Lung microvascular endothelial cell (primary cell): ENCODE results near the gene LILRB5. TPM values are rescaled to one million over a fixed set of nuclear protein-coding genes. Genes with fewer than 3 reads are reported as not detected.
"Not testable (repeated sequence)": the region's sequence is repeated elsewhere in the genome, so short reads cannot be mapped to it uniquely, and the experiment has no call there.

Experiments
- DNase-seq, 2 donors: peaks; one replicate each; pipeline versions ENCODE4 v3.0.0 to v3.0.0-alpha.2; 2010; ENCODE audit warnings: low read depth in 2 of 2
- total RNA-seq: library from RNA; depleted of rRNA; stranded (reverse); fragments of >200 nt; gene quantifications from 2 replicates; pipeline ENCODE4 v1.2.1, GENCODE V29; 2014

The LILRB5 gene
- total RNA-seq, 1 donor from 2014 or later = not detected

DNA sequence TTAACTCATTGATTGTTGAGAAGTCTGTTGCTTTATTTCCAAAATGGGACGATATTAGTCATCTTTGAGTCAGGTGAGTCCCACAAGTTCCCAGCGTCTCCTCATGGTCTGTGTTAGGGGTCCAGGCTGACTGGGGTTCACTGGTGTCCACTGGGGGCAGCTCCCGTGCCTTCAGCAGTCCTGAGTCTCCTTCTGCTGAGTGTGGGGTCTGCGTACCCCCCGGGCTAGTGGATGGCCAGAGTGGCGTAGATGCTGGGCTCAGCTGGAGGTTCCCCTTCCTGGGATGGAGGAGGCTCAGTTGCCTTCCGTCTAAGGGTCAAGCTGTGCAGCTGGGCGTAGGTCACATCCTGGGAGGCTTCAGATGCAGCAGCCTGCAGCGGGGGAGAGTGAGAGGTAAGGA, 40.2 kb downstream of the LILRB5 start:
- no peak for DNase-seq

DNA sequence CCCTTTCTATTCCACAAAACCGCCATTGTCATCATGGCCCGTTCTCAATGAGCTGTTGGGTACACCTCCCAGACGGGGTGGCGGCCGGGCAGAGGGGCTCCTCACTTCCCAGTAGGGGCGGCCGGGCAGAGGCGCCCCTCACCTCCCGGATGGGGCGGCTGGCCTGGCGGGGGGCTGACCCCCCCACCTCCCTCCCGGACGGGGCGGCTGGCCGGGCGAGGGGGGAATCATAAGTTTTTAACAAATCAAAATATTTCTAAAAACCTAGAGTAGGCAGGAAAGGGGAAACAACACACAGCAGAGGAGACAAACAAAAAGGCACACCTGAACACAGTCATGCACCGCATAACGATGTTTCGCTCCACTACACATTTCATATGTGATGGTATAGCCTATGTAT, 42.3 kb downstream of the LILRB5 start:
- DNase-seq = not testable (repeated sequence)

DNA sequence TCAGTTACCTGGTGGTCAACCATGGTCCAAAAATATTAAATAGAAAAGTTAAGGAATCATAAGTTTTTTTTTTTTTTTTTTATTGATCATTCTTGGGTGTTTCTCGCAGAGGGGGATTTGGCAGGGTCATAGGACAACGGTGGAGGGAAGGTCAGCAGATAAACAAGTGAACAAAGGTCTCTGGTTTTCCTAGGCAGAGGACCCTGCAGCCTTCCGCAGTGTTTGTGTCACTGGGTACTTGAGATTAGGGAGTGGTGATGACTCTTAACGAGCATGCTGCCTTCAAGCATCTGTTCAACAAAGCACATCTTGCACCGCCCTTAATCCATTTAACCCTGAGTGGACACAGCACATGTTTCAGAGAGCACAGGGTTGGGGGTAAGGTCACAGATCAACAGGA, 42.9 kb downstream of the LILRB5 start:
- not testable (repeated sequence) for DNase-seq

DNA sequence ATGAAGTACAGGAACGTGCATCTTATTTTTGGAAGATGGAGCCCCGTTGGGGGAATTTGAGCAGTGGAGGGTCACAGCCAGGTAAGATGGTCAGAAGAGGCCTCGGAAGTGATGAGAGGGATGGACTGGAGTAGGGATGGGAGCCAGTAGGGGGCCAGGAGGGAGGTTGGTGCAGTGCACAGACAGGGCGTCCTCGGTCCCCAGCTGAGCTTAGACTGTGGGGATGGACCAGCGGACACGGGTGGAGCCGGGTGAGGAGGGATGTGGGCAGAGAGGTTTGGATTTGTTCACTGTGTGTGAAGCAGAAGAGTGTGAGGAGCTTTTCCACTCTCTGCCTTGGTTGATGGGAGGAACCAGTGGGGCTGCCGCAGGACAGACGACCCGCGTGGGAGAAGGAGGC, 45.8 kb downstream of the LILRB5 start:
- DNase-seq = no peak

DNA sequence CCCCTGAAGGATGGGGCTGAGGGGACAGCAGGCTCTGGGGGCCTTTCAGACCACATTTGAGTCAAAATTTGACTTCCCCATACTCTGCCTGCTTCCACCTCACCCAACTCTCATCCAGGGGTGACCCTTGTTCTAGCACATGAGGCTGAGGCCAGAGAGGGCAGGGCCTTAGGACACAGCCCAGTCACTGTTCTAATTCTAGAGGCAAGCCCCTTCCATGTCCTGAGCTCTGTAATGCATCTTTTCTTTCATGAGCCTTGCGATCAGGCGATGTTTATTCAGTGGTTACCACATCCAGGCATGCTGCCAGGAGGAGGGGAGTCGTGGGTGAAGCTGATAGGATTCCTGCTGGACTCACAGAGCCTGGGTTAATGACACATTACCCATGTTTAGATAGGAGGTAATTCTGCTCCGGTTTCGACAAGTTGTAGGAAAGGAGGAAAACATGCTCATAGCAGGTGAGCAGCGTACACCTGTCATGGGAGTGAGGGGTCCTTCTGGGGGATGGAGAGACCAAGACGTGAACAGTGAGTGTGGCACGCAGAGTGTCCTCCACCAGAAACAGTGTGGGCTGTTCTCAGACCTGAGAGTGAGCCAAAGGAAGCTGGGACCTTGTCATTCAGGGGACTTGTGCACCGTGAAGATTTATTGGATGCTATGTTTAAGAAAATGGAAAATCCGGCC, 47.1 kb downstream of the LILRB5 start:
- DNase-seq = peak; percentile 76 to 95

DNA sequence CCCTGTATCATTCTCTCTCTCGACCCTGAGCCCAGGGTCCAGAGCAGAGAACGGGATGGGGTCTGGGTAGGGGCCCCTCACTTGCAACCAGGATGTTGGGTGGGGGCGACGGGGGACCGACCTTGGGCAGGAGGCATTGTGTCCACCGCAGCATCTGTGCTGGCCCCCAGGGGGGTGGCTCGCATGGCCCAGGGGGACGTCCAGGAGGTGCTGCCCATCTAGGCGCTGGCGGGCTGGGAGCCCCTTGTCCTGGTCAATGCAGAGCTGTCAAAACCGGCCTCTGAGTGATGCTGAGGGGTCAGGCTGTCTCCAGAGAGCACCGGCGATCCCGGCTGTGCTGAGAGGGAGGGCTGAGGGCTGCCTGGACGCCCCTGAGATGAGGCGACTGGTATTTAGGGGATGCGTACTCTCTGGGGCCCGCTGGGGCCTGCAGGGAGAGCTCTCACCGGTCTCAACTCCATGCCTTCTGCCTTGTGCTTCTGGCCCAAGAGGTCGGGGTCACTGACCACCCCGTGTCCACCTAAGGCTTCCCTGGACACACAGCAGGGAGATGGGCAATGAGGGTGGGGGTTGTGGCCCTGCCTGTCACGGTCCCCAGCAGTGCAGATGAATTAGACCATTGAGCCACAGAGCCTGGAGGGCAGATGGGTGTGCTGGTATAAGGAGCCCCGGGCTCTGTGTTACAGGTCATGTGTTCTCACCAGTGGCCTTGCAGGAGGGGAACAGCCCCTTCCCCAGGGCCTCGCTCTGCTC, 47.8 kb downstream of the LILRB5 start:
- DNase-seq = no peak

DNA sequence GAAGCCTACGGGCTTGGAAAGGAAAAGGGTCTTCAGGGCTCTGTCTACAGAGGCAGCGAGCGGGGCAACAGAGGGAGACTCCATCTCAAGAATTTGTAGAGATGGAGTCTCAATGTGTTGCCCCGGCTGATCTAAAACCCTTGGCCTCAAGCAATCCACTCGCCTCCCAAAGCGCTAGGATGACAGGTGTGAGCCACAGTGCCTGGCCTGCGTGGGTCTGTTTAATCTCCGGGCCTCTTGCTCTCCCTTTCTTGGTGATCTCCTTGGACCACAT, 48.4 kb downstream of the LILRB5 start:
- no peak for DNase-seq

DNA sequence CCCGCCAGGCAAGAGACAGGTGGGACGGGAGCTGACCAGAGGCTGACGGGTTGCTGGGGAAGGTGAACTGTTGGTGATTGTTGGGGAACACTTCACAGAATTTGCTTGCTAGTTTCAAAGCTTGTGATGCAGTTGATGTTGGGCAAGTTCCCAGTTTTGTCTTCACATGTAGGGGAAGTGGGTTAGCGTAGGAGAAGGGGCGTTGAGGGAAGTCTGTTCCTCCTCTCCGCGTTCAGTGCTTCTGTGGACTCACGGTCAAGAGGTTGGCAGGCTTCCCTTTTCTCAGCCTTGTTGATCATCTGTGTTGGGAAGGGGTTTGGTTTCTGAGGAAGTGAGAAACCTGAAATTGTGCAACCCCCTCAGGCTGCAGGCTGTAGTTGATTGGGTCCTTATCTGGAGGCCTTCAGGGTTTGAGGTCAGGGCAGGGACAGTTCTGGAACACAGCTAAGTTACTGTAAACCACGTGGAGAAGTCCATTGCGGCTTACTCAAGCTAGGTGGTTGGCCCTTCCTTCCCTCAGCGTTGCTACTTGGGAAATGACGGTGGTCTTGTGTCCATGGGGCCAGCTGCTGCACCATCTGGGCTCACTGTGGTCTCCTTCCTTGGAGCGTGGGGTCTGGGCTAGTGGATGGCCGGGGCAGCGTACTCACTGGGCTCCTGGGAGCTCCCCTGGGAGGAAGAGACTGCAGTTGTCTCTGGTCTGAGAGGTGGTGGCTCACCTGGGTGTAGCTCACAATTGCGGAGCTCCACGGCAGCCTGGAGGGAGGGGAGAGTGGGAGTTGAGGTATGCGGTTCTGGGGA, 48.9 kb downstream of the LILRB5 start:
- DNase-seq = peak; percentile 31 to 44

DNA sequence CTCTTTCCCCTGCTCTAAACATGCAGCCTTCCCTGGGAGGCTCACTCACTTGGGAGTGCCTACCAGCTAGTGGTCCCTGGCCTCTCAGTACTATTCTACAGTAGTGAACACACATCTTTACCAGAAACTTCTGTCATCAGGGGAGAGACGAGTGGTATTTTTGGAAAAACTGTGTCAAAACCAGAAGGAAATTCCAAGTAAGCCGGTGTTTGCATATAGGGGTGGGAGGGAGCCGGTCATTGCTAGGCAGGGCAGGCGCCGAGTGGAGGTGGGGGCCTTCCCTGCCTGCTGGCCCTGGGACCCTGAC, 49.4 kb downstream of the LILRB5 start:
- no peak for DNase-seq

DNA sequence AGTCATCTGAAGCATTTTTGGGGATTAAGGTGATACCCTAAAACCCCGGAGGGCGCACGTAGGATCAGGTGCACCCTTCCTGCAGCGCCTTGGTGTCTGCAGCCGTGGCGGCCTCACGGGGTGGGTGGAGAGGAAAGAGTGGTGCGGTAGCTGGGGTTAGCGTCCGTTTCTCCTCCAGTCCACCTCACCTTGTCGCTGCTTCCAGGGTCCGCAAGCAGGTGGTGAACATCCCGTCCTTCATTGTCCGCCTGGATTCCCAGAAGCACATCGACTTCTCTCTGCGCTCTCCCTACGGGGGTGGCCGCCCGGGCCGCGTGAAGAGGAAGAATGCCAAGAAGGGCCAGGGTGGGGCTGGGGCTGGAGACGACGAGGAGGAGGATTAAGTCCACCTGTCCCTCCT, 49.9 kb downstream of the LILRB5 start:
- not testable (repeated sequence) for DNase-seq

DNA sequence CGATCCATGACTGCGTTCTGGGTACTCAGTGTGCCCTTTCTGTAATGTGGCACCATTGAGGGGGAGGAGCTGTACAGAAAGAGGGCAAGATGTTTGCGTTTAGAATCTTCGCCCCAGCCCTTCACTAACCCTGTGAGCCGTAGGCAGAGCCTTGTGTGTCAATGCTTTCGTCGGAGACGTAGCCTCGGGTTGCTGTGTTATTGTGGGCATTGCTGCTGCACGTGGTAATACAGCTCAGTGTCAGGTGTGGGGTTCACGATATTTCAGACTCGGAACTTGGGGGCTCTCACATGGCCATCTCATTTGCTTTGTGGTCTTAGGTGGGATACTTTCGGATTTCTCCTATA, 50.3 kb downstream of the LILRB5 start:
- DNase-seq = no peak

DNA sequence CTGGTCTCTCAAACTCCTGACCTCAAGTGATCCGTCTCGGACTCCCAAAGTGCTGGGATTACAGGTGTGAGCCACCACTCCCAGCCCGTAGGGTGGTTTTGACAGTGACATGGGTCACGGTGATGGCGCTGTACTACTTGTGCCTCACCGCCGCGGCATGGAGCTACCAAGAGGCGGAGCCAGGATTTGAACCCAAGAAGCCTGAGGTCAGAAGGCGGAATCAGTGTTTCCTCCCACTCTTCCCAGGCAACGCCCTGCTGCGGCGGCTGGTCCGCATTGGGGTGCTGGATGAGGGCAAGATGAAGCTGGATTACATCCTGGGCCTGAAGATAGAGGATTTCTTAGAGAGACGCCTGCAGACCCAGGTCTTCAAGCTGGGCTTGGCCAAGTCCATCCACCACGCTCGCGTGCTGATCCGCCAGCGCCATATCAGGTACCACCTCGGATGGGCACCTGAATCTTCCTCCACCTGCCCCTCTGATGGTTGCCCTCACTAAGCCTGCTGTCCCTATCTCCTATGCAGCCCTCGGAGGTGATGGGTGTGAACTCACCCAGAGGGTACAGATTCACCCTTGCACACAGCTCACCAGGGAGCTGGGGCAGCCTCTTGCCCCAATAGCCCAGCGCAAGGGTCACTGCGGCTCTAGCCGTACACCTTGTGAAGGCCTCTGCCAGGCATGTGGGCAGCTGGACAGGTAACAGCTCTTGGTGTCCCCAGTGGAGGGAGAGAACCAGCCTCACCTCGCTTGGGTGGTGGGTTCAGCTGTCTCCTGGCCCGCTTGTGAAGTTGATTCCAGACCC, 50.8 kb downstream of the LILRB5 start:
- no peak for DNase-seq

DNA sequence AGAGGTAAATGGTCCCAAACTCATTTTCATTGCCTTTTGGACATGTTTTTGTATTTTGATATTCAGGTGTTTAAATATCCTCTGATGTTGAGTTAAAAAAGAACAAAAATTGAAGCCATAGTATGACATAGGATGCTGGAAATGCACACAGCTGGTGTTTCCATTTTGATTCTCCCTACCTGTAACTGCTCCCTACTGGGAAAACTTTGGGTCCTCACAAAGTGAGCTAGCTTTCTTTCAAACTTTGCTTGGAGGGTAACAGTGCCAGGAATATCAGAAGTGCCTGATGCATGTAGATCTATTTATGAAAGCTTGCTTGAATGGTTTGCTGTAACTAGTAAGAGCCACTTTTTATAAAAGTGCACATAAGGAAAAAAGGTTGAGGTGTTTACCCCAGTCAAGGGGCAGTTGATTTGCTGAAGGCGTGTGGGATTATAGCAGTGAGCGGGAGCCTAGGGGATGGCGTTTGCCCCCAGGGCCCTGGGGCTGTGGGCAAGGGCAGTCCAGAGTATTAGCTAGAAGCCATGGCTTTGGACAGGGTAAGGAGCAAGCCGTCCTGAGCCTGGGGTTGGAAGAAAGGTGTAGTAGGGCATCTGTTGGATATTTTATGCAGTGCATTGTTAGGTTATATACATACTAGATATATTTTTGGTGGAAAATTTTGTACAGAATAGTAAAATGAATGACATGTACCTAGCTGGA, 52.2 kb downstream of the LILRB5 start:
- no peak for DNase-seq

DNA sequence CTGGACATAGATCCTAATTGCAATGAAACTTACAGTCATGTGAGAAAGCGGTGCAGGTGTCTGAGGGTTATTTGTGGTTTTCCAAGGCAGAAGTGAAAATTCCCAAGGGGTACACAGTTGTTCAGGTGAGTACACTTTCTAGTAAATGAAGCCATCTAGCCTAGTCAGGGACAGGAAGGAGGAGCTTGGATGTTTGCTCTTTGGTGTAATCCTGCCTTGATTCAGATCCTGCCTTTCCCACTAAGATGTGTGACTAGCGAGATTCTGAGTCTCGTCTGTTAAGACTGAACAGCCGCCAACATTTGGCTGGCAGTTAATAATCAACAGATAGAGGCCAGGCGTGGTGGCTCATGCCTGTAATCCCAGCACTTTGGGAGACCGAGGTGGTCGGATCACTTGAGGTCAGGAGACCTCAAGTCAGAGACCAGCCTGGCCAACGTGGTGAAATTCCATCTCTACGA, 53.9 kb downstream of the LILRB5 start:
- no peak for DNase-seq

DNA sequence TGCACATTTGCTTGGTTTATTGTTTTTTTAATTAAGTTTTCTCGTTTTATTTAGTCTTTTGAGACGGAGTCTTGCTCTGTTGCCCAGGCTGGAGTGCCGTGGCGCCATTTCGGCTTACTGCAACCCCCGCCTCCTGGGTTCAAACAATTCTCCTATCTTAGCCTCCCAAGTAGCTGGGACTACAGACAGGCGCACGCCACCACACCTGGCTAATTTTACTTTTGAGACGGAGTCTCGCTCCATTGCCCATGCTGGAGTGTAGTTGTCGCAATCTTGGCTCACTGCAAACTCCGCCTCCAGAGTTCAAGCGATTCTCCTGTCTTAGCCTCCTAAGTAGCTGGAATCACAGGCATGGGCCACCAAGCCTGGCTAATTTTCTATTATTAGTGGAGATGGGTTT, 55.1 kb downstream of the LILRB5 start:
- no peak for DNase-seq

DNA sequence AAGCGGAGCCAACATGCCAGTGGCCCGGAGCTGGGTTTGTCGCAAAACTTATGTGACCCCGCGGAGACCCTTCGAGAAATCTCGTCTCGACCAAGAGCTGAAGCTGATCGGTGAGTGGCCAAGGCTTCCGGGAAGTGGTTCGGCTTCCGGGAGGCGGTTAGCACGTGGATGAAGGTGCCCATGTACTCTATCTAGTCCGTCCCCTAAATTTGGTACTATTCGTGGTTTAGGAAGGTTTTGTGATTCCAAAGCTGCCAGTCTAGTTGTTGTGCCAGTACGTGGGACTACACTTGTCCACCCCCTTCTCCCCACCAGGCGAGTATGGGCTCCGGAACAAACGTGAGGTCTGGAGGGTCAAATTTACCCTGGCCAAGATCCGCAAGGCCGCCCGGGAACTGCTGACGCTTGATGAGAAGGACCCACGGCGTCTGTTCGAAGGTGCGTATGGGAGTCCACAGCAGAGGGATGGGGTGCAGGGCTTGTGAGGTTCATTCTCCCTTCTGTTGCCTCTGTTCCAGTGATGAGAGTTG, 55.8 kb downstream of the LILRB5 start:
- no peak for DNase-seq

Other genes starting within 250 kb of the LILRB5 start
- gene VSTM1, start 193.4 kb downstream of the LILRB5 start, total RNA-seq = not detected in 2 replicates
- gene TARM1, start 175.9 kb downstream of the LILRB5 start, total RNA-seq = not detected in 2 replicates
- gene OSCAR, start 156.5 kb downstream of the LILRB5 start, total RNA-seq = under 0.01 TPM in 1 of 2 replicates, not detected in the other
- 19.2 and 23.4 TPM in 2 replicates for gene NDUFA3, start 154.4 kb downstream of the LILRB5 start, total RNA-seq
- gene TFPT, start 141.6 kb downstream of the LILRB5 start, total RNA-seq = 20.5 and 27.4 TPM in 2 replicates
- gene PRPF31, start 141.5 kb downstream of the LILRB5 start, total RNA-seq = 48.6 and 51.9 TPM in 2 replicates
- gene CNOT3, start 119.5 kb downstream of the LILRB5 start, total RNA-seq = 4.1 and 4.8 TPM in 2 replicates
- 3.3 and 5.4 TPM in 2 replicates for gene LENG1, start 97.6 kb downstream of the LILRB5 start, total RNA-seq
- gene TMC4, start 84.1 kb downstream of the LILRB5 start, total RNA-seq = 0.22 TPM in 1 of 2 replicates, not detected in the other
- gene MBOAT7, start 67.7 kb downstream of the LILRB5 start, total RNA-seq = 9.5 and 19.4 TPM in 2 replicates
- gene TSEN34, start 66.0 kb downstream of the LILRB5 start, total RNA-seq = 35.1 and 38.8 TPM in 2 replicates
- 2,773 and 3,236 TPM in 2 replicates for gene RPS9, start 56.4 kb downstream of the LILRB5 start, total RNA-seq
- not detected in 2 replicates for gene LILRB3, start 34.3 kb downstream of the LILRB5 start, total RNA-seq
- gene LILRA6, start 14.5 kb downstream of the LILRB5 start, total RNA-seq = not detected in 2 replicates
- not detected in 2 replicates for gene LILRB2, start 23.8 kb upstream of the LILRB5 start, total RNA-seq
- not detected in 2 replicates for gene LILRA5, start 55.9 kb upstream of the LILRB5 start, total RNA-seq
- gene LILRA4, start 81.9 kb upstream of the LILRB5 start, total RNA-seq = not detected in 2 replicates
- gene LAIR1, start 107.7 kb upstream of the LILRB5 start, total RNA-seq = not detected in 2 replicates
- not detected in 2 replicates for gene TTYH1, start 158.2 kb upstream of the LILRB5 start, total RNA-seq
- 12.6 and 21.8 TPM in 2 replicates for gene LENG8, start 191.9 kb upstream of the LILRB5 start, total RNA-seq
- 3.3 and 5.0 TPM in 2 replicates for gene LENG9, start 206.5 kb upstream of the LILRB5 start, total RNA-seq
- 53.2 and 124 TPM in 2 replicates for gene CDC42EP5, start 216.0 kb upstream of the LILRB5 start, total RNA-seq
- gene LAIR2, start 245.6 kb upstream of the LILRB5 start, total RNA-seq = not detected in 2 replicates